Amniotic epithelial cell (primary cell): ENCODE data around the gene PDE3A.
A peak's percentile ranks its signal among the peaks of the same experiment; 100 is the strongest.
"Not testable (repeated sequence)": the region's sequence is repeated elsewhere in the genome, so short reads cannot be mapped to it uniquely, and the experiment has no call there.

ENCODE experiments used
- DNase-seq: peaks from one replicate; pipeline ENCODE4 v3.0.0-alpha.2; 2010; ENCODE audit warnings: low read depth

The PDE3A gene

GRCh38 chr12:20374795-20375194 lies 6.5 kb downstream of the PDE3A start:
- DNase-seq, result no peak

GRCh38 chr12:20375560-20375959 lies 7.2 kb downstream of the PDE3A start:
- no peak for DNase-seq

- DNase-seq, result peak; percentile 38
Measured at GRCh38 chr12:20376984-20377383, 8.6 kb downstream of the PDE3A start.

- DNase-seq, result no peak
Measured at GRCh38 chr12:20377750-20378149, 9.4 kb downstream of the PDE3A start.

GRCh38 chr12:20382117-20382516 lies 13.8 kb downstream of the PDE3A start:
- no peak for DNase-seq

- no peak for DNase-seq
Measured at GRCh38 chr12:20383612-20384011, 15.3 kb downstream of the PDE3A start.

GRCh38 chr12:20384836-20385235 lies 16.5 kb downstream of the PDE3A start:
- not testable (repeated sequence) for DNase-seq

GRCh38 chr12:20390846-20391245 lies 22.5 kb downstream of the PDE3A start:
- peak; percentile 42 for DNase-seq

- no peak for DNase-seq
Measured at GRCh38 chr12:20392339-20392738, 24.0 kb downstream of the PDE3A start.

- DNase-seq, result no peak
Measured at GRCh38 chr12:20393707-20394106, 25.4 kb downstream of the PDE3A start.

GRCh38 chr12:20395791-20396550 lies 27.6 kb downstream of the PDE3A start:
- no peak for DNase-seq

- DNase-seq, result no peak
Measured at GRCh38 chr12:20398686-20399085, 30.3 kb downstream of the PDE3A start.

- DNase-seq, result no peak
Measured at GRCh38 chr12:20400003-20400402, 31.7 kb downstream of the PDE3A start.

- DNase-seq, result no peak
Measured at GRCh38 chr12:20403230-20403629, 34.9 kb downstream of the PDE3A start.

GRCh38 chr12:20404576-20405346 lies 36.4 kb downstream of the PDE3A start:
- DNase-seq, result peak; percentile 38

GRCh38 chr12:20409607-20410377 lies 41.5 kb downstream of the PDE3A start:
- DNase-seq, result no peak

GRCh38 chr12:20410734-20411133 lies 42.4 kb downstream of the PDE3A start:
- DNase-seq, result no peak

- DNase-seq, result no peak
Measured at GRCh38 chr12:20411345-20411744, 43.0 kb downstream of the PDE3A start.

- no peak for DNase-seq
Measured at GRCh38 chr12:20415028-20415427, 46.7 kb downstream of the PDE3A start.

GRCh38 chr12:20415641-20416040 lies 47.3 kb downstream of the PDE3A start:
- no peak for DNase-seq

GRCh38 chr12:20420557-20420956 lies 52.2 kb downstream of the PDE3A start:
- DNase-seq, result no peak

- DNase-seq, result no peak
Measured at GRCh38 chr12:20421421-20421820, 53.1 kb downstream of the PDE3A start.

GRCh38 chr12:20423557-20423956 lies 55.2 kb downstream of the PDE3A start:
- no peak for DNase-seq
